Calu3 (cell line): ENCODE measurements around the gene VSIR. TPM values are rescaled to one million over a fixed set of nuclear protein-coding genes. Genes with fewer than 3 reads are reported as not detected.

ENCODE experiments used
- BruUV-seq: library from RNA; stranded (reverse); fragments of 400-500 nt; replicated peaks from 2 replicates; lab custom pipeline; 2021; lab: Mats Ljungman, UMichigan
- CTCF ChIA-PET: fragments of 300-600 bp; sonication (Branson Sonifier 250); formaldehyde crosslinking; loops from one replicate; lab custom pipeline; 2022; ENCODE audit warnings: antibody characterized with exemption; lab: Charles Lee
- DNase-seq: peaks from one replicate; pipeline ENCODE4 v3.0.0; 2022
- H3K27ac Mint-ChIP-seq: one replicate; pipeline ENCODE4 v1.8.0; 2022; ENCODE audit warnings: mixed read lengths; ENCODE audit not compliant: unreplicated experiment
- H3K27me3 Mint-ChIP-seq: one replicate; pipeline ENCODE4 v1.8.0; 2022; ENCODE audit warnings: mixed read lengths; ENCODE audit not compliant: unreplicated experiment
- H3K36me3 Mint-ChIP-seq: one replicate; pipeline ENCODE4 v1.8.0; 2022; ENCODE audit warnings: mild to moderate bottlenecking, moderate library complexity, mixed read lengths; ENCODE audit not compliant: insufficient read depth, unreplicated experiment
- H3K4me1 Mint-ChIP-seq: one replicate; pipeline ENCODE4 v1.8.0; 2022; ENCODE audit warnings: mild to moderate bottlenecking, low read depth, mixed read lengths; ENCODE audit not compliant: unreplicated experiment
- H3K4me3 Mint-ChIP-seq: one replicate; pipeline ENCODE4 v1.8.0; 2022; ENCODE audit warnings: mild to moderate bottlenecking, low read depth, moderate library complexity, mixed read lengths; ENCODE audit not compliant: unreplicated experiment
- H3K9me3 Mint-ChIP-seq: one replicate; pipeline ENCODE4 v1.8.0; 2022; ENCODE audit warnings: low read depth, mixed read lengths; ENCODE audit not compliant: unreplicated experiment
- CTCF ChIP-seq: fragments of 200-600 bp; IDR thresholded peaks from one replicate; pipeline ENCODE4 v1.8.0; 2022; ENCODE audit warnings: antibody characterized with exemption; ENCODE audit not compliant: unreplicated experiment
- intact Hi-C: fragments of 100-400 bp; cut with micrococcal nuclease; formaldehyde crosslinking; loops from one replicate; pipeline ENCODE4 v1.10.0; 2022; ENCODE audit not compliant: unreplicated experiment
- total RNA-seq: library from RNA; stranded (reverse); gene quantifications from 2 replicates; pipeline ENCODE4 v1.2.3, GENCODE V29; 2022

Gene VSIR
- total RNA-seq, 1 experiment from 2014 or later, result 30.1 TPM

DNA sequence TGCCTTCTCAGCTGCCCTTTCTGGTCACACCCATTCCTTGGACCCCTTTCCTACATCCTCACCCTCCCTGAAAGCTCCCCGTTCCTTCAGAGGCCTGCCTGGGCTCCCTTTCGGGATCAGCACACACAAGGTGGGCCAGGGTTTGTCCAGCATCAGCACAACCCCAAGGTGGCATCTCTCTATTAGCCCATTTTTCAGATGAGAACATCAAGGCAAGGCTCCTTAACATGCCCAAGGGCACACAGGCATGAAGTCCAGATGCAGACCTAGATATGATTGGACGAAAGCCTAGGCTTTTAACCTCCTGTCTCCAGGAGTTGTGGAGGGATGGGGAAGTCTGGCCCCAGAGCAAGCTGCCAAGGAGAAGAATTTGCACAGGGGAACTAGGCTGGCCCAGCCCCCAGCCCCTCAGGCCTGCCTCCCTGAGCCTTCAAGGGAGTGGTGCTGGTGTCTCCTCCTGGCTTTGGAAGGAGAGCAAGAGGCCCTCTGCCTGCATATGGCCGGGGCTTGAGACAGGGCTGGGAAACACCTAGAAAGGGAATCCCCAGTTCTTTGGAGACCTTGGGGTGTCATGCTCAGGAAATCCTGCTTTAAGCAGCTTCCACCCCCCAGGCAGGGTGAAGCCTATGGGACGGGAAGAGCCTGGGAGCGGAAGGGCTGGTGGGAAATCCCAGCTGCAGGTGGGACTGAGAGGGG, 9.0 kb upstream of the VSIR start:
- H3K36me3 Mint-ChIP-seq, result no peaks in the 10 kb centered on the region
- no peaks in the 10 kb centered on the region for H3K9me3 Mint-ChIP-seq
- H3K27me3 Mint-ChIP-seq, result peaks cover 62% of the 10 kb centered on the region
- H3K27ac Mint-ChIP-seq, result no peak overlapping the region
- H3K4me3 Mint-ChIP-seq, result no peak overlapping the region
- no peaks in the 10 kb centered on the region for H3K4me1 Mint-ChIP-seq
- intact Hi-C loops, result no loop called here
- DNase-seq, result no peak
- CTCF ChIA-PET, result interaction anchor here (0.9 to 1.4 kb wide), 2 partner anchors 9 kb away, joined by 4 to 7 read pairs; partner anchors contain the start of gene VSIR
- BruUV-seq, result no TSS peak
- no peak for TF ChIP-seq CTCF

DNA sequence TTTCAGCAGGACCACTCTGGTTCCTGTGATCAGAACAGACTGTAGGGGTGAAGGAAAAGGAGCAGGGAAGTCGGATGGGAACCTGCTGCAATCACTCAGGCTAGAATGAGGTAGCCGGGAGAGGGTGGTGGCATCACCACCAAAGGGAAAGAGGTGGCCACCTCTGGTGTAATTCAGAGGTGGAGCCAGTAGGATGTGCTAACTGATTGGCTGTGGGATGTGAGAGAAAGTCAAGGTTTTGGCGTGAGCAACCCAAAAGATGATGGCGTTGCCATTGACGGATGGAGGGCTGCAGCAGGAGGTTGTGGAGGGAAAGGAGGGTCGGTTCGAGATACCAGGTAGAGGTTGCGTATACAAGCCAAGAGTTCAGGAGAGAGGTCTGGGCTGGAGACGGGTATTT, 7.4 kb upstream of the VSIR start:
- BruUV-seq, result no TSS peak
- no peaks in the 10 kb centered on the region for H3K4me1 Mint-ChIP-seq
- peaks cover 55% of the 10 kb centered on the region for H3K27me3 Mint-ChIP-seq
- DNase-seq, result no peak
- H3K4me3 Mint-ChIP-seq, result no peak overlapping the region
- H3K36me3 Mint-ChIP-seq, result no peaks in the 10 kb centered on the region
- CTCF ChIA-PET, result no interaction called here
- H3K9me3 Mint-ChIP-seq, result no peaks in the 10 kb centered on the region
- intact Hi-C loops, result no loop called here
- no peak overlapping the region for H3K27ac Mint-ChIP-seq
- no peak for TF ChIP-seq CTCF

DNA sequence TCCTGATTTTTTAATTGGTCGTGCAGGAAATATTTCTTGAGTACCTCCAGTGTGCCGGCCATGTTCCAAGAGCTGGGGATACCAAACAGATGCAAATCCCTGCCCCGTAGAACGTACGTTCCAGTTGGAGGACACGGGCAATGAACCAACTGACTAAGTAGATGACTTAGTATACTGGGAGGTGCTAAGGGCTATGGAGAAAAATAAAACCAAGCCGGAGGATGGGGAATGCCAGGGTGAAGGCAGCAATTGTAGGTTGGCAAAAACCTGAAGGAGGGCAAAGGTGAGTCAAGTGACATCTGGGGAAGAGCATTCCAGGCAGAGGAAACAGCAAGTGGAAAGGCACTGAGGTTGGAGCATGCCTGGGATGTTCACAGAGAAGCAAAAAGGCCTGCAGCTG, 6.8 kb upstream of the VSIR start:
- H3K4me1 Mint-ChIP-seq, result no peaks in the 10 kb centered on the region
- no peak for DNase-seq
- TF ChIP-seq CTCF, result no peak
- H3K9me3 Mint-ChIP-seq, result no peaks in the 10 kb centered on the region
- peaks cover 49% of the 10 kb centered on the region for H3K27me3 Mint-ChIP-seq
- BruUV-seq, result no TSS peak
- no peak overlapping the region for H3K4me3 Mint-ChIP-seq
- H3K27ac Mint-ChIP-seq, result no peak overlapping the region
- intact Hi-C loops, result no loop called here
- no peaks in the 10 kb centered on the region for H3K36me3 Mint-ChIP-seq
- CTCF ChIA-PET, result no interaction called here

- CTCF ChIA-PET, result no interaction called here
- BruUV-seq, result no TSS peak
- intact Hi-C loops, result no loop called here
- H3K4me1 Mint-ChIP-seq, result peaks cover 2% of the 10 kb centered on the region
- H3K36me3 Mint-ChIP-seq, result no peaks in the 10 kb centered on the region
- peaks cover 44% of the 10 kb centered on the region for H3K27me3 Mint-ChIP-seq
- no peak for TF ChIP-seq CTCF
- H3K27ac Mint-ChIP-seq, result no peak overlapping the region
- H3K4me3 Mint-ChIP-seq, result no peak overlapping the region
- H3K9me3 Mint-ChIP-seq, result no peaks in the 10 kb centered on the region
- no peak for DNase-seq
Measured at GRCh38 chr10:71779641-71780040, 6.3 kb upstream of the VSIR start.
